GM12874 (cell line): ENCODE measurements around the gene PAXX.

ENCODE experiments used
- CTCF ChIP-seq: IDR thresholded peaks from 2 replicates; pipeline ENCODE4 v1.5.1; 2011; ENCODE audit warnings: low read depth, mild to moderate bottlenecking, control low read depth, low read length, moderate library complexity; ENCODE audit not compliant: insufficient read depth

Gene PAXX

DNA sequence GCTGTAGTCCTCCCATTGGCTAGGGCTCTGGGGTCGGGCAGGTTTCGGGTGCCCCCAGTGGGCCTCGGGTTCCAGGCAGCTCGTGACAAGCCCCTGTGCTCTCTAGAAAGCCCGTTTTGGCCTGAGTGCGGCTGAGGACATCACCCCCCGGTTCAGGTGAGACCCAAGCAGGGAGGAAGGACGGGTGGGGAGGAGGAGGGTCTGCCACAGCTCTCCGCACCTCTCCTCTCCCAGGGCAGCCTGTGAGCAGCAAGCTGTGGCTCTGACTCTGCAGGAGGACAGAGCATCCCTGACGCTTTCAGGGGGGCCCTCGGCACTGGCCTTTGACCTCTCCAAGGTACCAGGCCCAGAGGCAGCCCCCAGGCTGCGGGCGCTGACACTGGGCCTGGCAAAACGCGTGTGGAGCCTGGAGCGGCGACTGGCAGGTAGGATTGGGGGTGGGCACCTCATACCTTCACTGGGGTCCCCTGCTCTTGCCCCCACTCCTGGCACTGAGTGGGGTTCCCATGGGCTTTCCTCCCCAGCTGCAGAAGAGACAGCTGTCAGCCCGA lies 672 bp downstream of the PAXX start:
- no peak for TF ChIP-seq CTCF

GRCh38 chr9:136994180-136994887 lies 2.1 kb downstream of the PAXX start:
- TF ChIP-seq CTCF: no peak

DNA sequence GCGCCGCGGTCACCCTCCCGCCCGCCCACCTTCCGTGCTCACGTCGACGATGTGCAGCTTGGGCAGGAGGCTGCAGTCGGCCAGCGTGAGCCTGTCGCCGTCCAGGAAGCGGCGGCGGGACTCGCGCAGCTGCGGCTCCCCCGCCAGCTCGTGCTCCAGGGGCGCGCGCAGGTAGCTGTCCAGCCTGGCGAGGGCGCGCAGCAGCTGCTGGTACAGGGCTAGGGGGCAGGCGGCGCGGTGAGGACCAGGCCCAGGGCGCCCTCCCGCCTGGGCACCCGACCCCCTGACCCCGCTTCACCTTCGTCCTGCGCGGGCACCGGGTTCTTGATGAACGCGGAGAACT lies 2.6 kb downstream of the PAXX start:
- TF ChIP-seq CTCF: no peak

- TF ChIP-seq CTCF: no peak
These were observed 3.1 kb downstream of the PAXX start for GRCh38 chr9:136995362-136995761.

GRCh38 chr9:136995772-136996311 lies 3.6 kb downstream of the PAXX start:
- TF ChIP-seq CTCF: no peak

- no peak for TF ChIP-seq CTCF
These were observed 4.4 kb downstream of the PAXX start, which contains the start of gene CLIC3 for GRCh38 chr9:136996361-136997292. Gene CLIC3 (minus strand): TSS chr9:136996568. CDS start chr9:136996543, 25 bp downstream.

DNA sequence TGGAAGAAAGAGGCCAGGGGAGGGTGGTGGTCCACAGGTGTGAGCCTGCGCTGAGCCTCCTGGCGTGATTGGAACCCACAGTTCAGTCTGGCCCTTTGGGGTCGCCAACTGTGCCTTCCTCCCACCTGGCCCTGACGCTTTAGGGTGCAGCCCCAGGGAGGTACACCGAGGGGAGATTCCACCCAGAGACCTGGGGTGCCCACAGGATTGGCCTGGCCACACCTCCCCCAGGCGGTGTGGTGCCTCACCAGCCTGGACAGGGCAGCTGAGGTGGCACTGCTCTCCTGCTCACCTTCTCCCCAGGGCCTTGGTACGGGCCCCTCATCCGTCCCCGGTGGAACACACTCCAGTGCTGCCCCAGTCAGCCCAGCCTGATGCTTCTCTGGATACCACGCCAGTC lies 5.1 kb downstream of the PAXX start:
- no peak for TF ChIP-seq CTCF
